ENCODE data around the gene RAPGEF4.

- no peak for TF ChIP-seq CTCF (IDR thresholded peaks at IDR 0.05)
- TF ChIP-seq POLR2AphosphoS5 (IDR thresholded peaks at IDR 0.05; ENCODE audit: low read depth, low read length): no peak
- TF ChIP-seq, protein P1, sequence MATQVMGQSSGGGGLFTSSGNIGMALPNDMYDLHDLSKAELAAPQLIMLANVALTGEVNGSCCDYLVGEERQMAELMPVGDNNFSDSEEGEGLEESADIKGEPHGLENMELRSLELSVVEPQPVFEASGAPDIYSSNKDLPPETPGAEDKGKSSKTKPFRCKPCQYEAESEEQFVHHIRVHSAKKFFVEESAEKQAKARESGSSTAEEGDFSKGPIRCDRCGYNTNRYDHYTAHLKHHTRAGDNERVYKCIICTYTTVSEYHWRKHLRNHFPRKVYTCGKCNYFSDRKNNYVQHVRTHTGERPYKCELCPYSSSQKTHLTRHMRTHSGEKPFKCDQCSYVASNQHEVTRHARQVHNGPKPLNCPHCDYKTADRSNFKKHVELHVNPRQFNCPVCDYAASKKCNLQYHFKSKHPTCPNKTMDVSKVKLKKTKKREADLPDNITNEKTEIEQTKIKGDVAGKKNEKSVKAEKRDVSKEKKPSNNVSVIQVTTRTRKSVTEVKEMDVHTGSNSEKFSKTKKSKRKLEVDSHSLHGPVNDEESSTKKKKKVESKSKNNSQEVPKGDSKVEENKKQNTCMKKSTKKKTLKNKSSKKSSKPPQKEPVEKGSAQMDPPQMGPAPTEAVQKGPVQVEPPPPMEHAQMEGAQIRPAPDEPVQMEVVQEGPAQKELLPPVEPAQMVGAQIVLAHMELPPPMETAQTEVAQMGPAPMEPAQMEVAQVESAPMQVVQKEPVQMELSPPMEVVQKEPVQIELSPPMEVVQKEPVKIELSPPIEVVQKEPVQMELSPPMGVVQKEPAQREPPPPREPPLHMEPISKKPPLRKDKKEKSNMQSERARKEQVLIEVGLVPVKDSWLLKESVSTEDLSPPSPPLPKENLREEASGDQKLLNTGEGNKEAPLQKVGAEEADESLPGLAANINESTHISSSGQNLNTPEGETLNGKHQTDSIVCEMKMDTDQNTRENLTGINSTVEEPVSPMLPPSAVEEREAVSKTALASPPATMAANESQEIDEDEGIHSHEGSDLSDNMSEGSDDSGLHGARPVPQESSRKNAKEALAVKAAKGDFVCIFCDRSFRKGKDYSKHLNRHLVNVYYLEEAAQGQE (IDR thresholded peaks at IDR 0.05; ENCODE audit: insufficient read depth in 1 of 2, low read depth in 2 of 2, low read length in 1 of 2): no peak
Observed at GRCh38 chr2:172974762-172975161, 239.1 kb downstream of the RAPGEF4 start.

Measured in Panc1 (cell line).